H1 (cell line): ENCODE data around the gene PAX7. TPM values are rescaled to one million over a fixed set of nuclear protein-coding genes. Genes with fewer than 3 reads are reported as not detected.

Source experiments
- CTCF ChIA-PET: fragments of 300-600 bp; sonication (Branson Sonifier 250); formaldehyde crosslinking; loops from one replicate; lab custom pipeline; 2021; ENCODE audit not compliant: partially characterized antibody; lab: Charles Lee
- POLR2A ChIA-PET: fragments of 300-600 bp; sonication (Branson Sonifier 250); formaldehyde crosslinking; loops from one replicate; lab custom pipeline; 2021; ENCODE audit warnings: inconsistent platforms; ENCODE audit not compliant: partially characterized antibody; lab: Charles Lee
- DNase-seq, 2 experiments: peaks; one replicate each; pipeline versions ENCODE4 v3.0.0 to v3.0.0-alpha.2; 2010 to 2022; ENCODE audit warnings: low spot score in 2 of 2, low read depth in 1 of 2, mixed read lengths in 1 of 2
- FAIRE-seq: peaks from 2 replicates; lab custom pipeline; 2011; peaks lifted over from hg19 to GRCh38; lab: Jason Lieb, UNC
- H2AFZ ChIP-seq: 2 replicates; pipeline ENCODE4 v1.8.1; 2012; ENCODE audit warnings: low read length, inconsistent platforms
- H2AK5ac ChIP-seq: 2 replicates; pipeline ENCODE4 v1.6.1; 2013; ENCODE audit warnings: low read depth, low read length
- H2BK120ac ChIP-seq: replicated peaks from 2 replicates; pipeline ENCODE3; 2013; ENCODE audit warnings: low read depth, low read length, inconsistent platforms
- H2BK12ac ChIP-seq: 2 replicates; pipeline ENCODE4 v1.6.1; 2013; ENCODE audit warnings: low read depth, low read length
- H2BK15ac ChIP-seq: 2 replicates; pipeline ENCODE4 v1.6.1; 2013; ENCODE audit warnings: low read length
- H2BK20ac ChIP-seq: 2 replicates; pipeline ENCODE4 v1.6.1; 2013; ENCODE audit warnings: low read length
- H2BK5ac ChIP-seq: 2 replicates; pipeline ENCODE4 v1.6.1; 2013; ENCODE audit warnings: low read depth, low read length
- H3K14ac ChIP-seq: 2 replicates; pipeline ENCODE4 v1.6.1; 2013; ENCODE audit warnings: inconsistent platforms; ENCODE audit not compliant: insufficient read length
- H3K18ac ChIP-seq: 2 replicates; pipeline ENCODE4 v1.6.1; 2013; ENCODE audit warnings: low read length; ENCODE audit errors: extremely low read depth
- H3K23ac ChIP-seq: 2 replicates; pipeline ENCODE4 v1.6.1; 2013; ENCODE audit warnings: inconsistent platforms; ENCODE audit not compliant: insufficient read length
- H3K23me2 ChIP-seq: 2 replicates; pipeline ENCODE4 v1.6.1; 2013; ENCODE audit warnings: low read depth, low read length
- H3K27ac ChIP-seq: 2 replicates; pipeline ENCODE4 v1.6.1; 2011; ENCODE audit warnings: low read depth, low read length, inconsistent platforms
- H3K27me3 ChIP-seq, 4 experiments: replicated peaks in 1 of 4; 1 replicate in 1 of 4; 2 replicates in 3 of 4; pipeline versions ENCODE4 v1.6.1 to v1.8.1; 2011 to 2013; ENCODE audit warnings: low read length in 3 of 4, mild to moderate bottlenecking in 3 of 4, inconsistent platforms in 2 of 4, mixed read lengths in 2 of 4, moderate library complexity in 1 of 4; ENCODE audit not compliant: control insufficient read depth in 3 of 4, insufficient read depth in 3 of 4; ENCODE audit errors: extremely low read depth in 1 of 4
- H3K36me3 ChIP-seq, 4 experiments: 2 replicates each; pipeline versions ENCODE4 v1.6.1 to v1.8.1; 2011 to 2013; ENCODE audit warnings: mild to moderate bottlenecking in 4 of 4, low read length in 3 of 4, moderate library complexity in 2 of 4, control low read depth in 1 of 4, inconsistent platforms in 1 of 4; ENCODE audit not compliant: insufficient read depth in 4 of 4, control insufficient read depth in 2 of 4
- H3K4ac ChIP-seq: replicated peaks from 2 replicates; pipeline ENCODE3; 2013; ENCODE audit warnings: low read length, low read depth, mixed read lengths, inconsistent platforms; ENCODE audit not compliant: insufficient read length
- H3K4me1 ChIP-seq, 4 experiments: replicated peaks in 1 of 4; 1 replicate in 1 of 4; 2 replicates in 3 of 4; pipeline versions ENCODE4 v1.6.1 to v1.8.1; 2011 to 2013; ENCODE audit warnings: low read length in 3 of 4, inconsistent platforms in 2 of 4, mixed read lengths in 1 of 4; ENCODE audit not compliant: insufficient read depth in 4 of 4, control insufficient read depth in 3 of 4
- H3K4me2 ChIP-seq, 2 experiments: 2 replicates each; pipeline versions ENCODE4 v1.6.1 to v1.8.1; 2011 to 2013; ENCODE audit warnings: low read depth in 2 of 2, low read length in 2 of 2, control low read depth in 1 of 2, inconsistent platforms in 1 of 2, mild to moderate bottlenecking in 1 of 2; ENCODE audit not compliant: insufficient read depth in 1 of 2
- H3K4me3 ChIP-seq, 4 experiments: fragments of 200-600, 300-600 bp in 1 of 4; sonication (generic), shearing (Covaris generic), sonication (Bioruptor Twin) in 1 of 4; 2 replicates each; pipeline versions ENCODE4 v1.5.1 to v1.8.1; 2011 to 2016; ENCODE audit warnings: low read length in 4 of 4, low read depth in 3 of 4, control low read depth in 2 of 4, inconsistent platforms in 2 of 4, mild to moderate bottlenecking in 2 of 4, mixed read lengths in 1 of 4, moderate library complexity in 1 of 4; ENCODE audit not compliant: insufficient read depth in 2 of 4; ENCODE audit errors: extremely low read depth in 1 of 4
- H3K56ac ChIP-seq: replicated peaks from 2 replicates; pipeline ENCODE3; 2013; ENCODE audit warnings: low read depth, mild to moderate bottlenecking, mixed read lengths, low read length, inconsistent platforms; ENCODE audit not compliant: insufficient read length
- H3K79me1 ChIP-seq: 2 replicates; pipeline ENCODE4 v1.6.1; 2013; ENCODE audit warnings: low read depth, low read length, control low read depth
- H3K79me2 ChIP-seq, 2 experiments: 2 replicates each; pipeline versions ENCODE4 v1.6.1 to v1.8.1; 2012 to 2013; ENCODE audit warnings: low read length in 2 of 2, mild to moderate bottlenecking in 2 of 2, inconsistent platforms in 1 of 2; ENCODE audit not compliant: insufficient read depth in 2 of 2, control insufficient read depth in 1 of 2
- H3K9ac ChIP-seq, 4 experiments: replicated peaks in 1 of 4; 1 replicate in 1 of 4; 2 replicates in 3 of 4; pipeline versions ENCODE4 v1.6.1 to v1.8.1; 2011 to 2013; ENCODE audit warnings: low read depth in 3 of 4, low read length in 3 of 4, control low read depth in 2 of 4, mild to moderate bottlenecking in 2 of 4, moderate library complexity in 2 of 4, inconsistent platforms in 1 of 4; ENCODE audit errors: extremely low read depth in 1 of 4
- H3K9me3 ChIP-seq, 2 experiments: 2 replicates each; pipeline versions ENCODE4 v1.6.1 to v1.8.1; 2012 to 2013; ENCODE audit warnings: mild to moderate bottlenecking in 2 of 2, moderate library complexity in 2 of 2, control low read depth in 1 of 2, inconsistent platforms in 1 of 2, low read depth in 1 of 2, low read length in 1 of 2, mixed read lengths in 1 of 2; ENCODE audit not compliant: insufficient read depth in 2 of 2
- H4K20me1 ChIP-seq, 2 experiments: replicated peaks in 1 of 2; 2 replicates each; pipeline versions ENCODE3 to v1.8.1; 2011 to 2013; ENCODE audit warnings: inconsistent platforms in 2 of 2, low read length in 2 of 2, mild to moderate bottlenecking in 1 of 2; ENCODE audit not compliant: insufficient read depth in 2 of 2, control insufficient read depth in 1 of 2
- H4K5ac ChIP-seq: 2 replicates; pipeline ENCODE4 v1.6.1; 2013; ENCODE audit warnings: low read length, low read depth, mixed read lengths, inconsistent platforms; ENCODE audit not compliant: insufficient read length
- H4K8ac ChIP-seq: 2 replicates; pipeline ENCODE4 v1.8.0; 2013; ENCODE audit warnings: mild to moderate bottlenecking, moderate library complexity, low read length, inconsistent platforms; ENCODE audit not compliant: insufficient read depth; ENCODE audit errors: extremely low read depth
- H4K91ac ChIP-seq: replicated peaks from 2 replicates; pipeline ENCODE3; 2013; ENCODE audit warnings: low read length, mixed read lengths, inconsistent platforms; ENCODE audit not compliant: insufficient read length
- ASH2L ChIP-seq: fragments of 200-600, 300-600 bp; sonication (generic); IDR thresholded peaks from one replicate; pipeline ENCODE4 v1.7.1; 2017; ENCODE audit warnings: low read length
- E2F6 ChIP-seq: IDR thresholded peaks from 2 replicates; pipeline ENCODE4 v1.6.1; 2012; ENCODE audit warnings: inconsistent platforms
- WGBS, 2 experiments: shearing (Covaris generic) in 1 of 2; methylation state at CpG; one replicate each; pipeline versions ENCODE4 v1.1.6 to v1.1.7; 2013 to 2015; ENCODE audit warnings: low lambda C conversion rate in 2 of 2, mixed read lengths in 2 of 2, inconsistent platforms in 1 of 2, low coverage in 1 of 2, missing lambda C conversion rate in 1 of 2; ENCODE audit not compliant: insufficient replicate concordance in 2 of 2, insufficient coverage in 1 of 2, insufficient read length in 1 of 2; ENCODE audit errors: extremely low coverage in 1 of 2, missing lambda C conversion rate in 1 of 2; 5-methylcytosine and 5-hydroxymethylcytosine counted together
- polyA plus RNA-seq, 7 experiments: library from polyadenylated mRNA; depleted of rRNA in 3 of 7; stranded (reverse) in 5 of 7; unstranded in 2 of 7; fragments of >200 nt in 5 of 7; fragments of 200-250 nt in 2 of 7; gene quantifications; 1 replicate in 5 of 7; 2 replicates in 1 of 7; 4 replicates in 1 of 7; pipeline versions ENCODE4 v1.2.1 to v1.2.3, GENCODE V29; 2011 to 2013; ENCODE audit warnings: missing spikeins in 2 of 7, mixed read lengths in 2 of 7
- total RNA-seq: library from RNA; stranded (reverse); fragmentation: NEBNext Ultra II Directional; extraction: Animal tissue kit (Norgen Biotek cat#: 25700); gene quantifications from 2 replicates; pipeline ENCODE4 v1.2.1, GENCODE V29; 2021

Gene PAX7
- total and polyA plus RNA-seq, 2 of the 8 experiments (the other 6 are each of a cell fraction or from before 2014, with no cell fraction given): not detected

- Histone ChIP-seq H4K8ac (no peak overlapping the region), H3K79me1 (no peaks in the 10 kb centered on the region), H3K36me3 (no peaks in the 10 kb centered on the region), H3K4me1 (no peaks in the 10 kb centered on the region), H2BK5ac (no peak overlapping the region), H4K91ac (no peak overlapping the region), H3K14ac (no peak overlapping the region), H3K9ac (no peak overlapping the region), H3K23ac (no peak overlapping the region), H4K20me1 (no peaks in the 10 kb centered on the region), H3K18ac (no peak overlapping the region), H2BK12ac (no peak overlapping the region), H3K23me2 (no peaks in the 10 kb centered on the region), H3K4ac (no peak overlapping the region), H3K4me2 (no peak overlapping the region), H3K27ac (no peak overlapping the region), H2BK15ac (no peak overlapping the region), H4K5ac (no peak overlapping the region), H3K79me2 (no peaks in the 10 kb centered on the region), H2AFZ (no peak overlapping the region), H2BK120ac (no peak overlapping the region), H3K9me3 (no peaks in the 10 kb centered on the region), H3K56ac (no peak overlapping the region), H2AK5ac (no peak overlapping the region), H2BK20ac (no peak overlapping the region; the same call in 1 of the 2 replicates), H3K4me3 (no peak overlapping the region), H3K27me3 (peaks cover 0 to 8% (median 6%) of the 10 kb centered on the region in 4 experiments; a peak in 5 of 7 replicates)
- 75% methylated on average over 3 of the region's 3 CpGs; no CpG with 5 or more reads in 1 of the 2 experiments for WGBS, 2 experiments
- no peak for DNase-seq
- TF ChIP-seq ASH2L (no peak), E2F6 (no peak)
- ChIA-PET POLR2A (no interaction called here), CTCF (interaction anchor here (0.6 to 2.3 kb wide), 5 partner anchors 14 to 113 kb away, joined by 3 to 7 read pairs (median 4); no protein-coding TSS in a partner anchor)
- FAIRE-seq: no peak
Measured at GRCh38 chr1:18710002-18710401, 79.4 kb downstream of the PAX7 start.
